GM06990 (cell line): Measurements from ENCODE around the gene PNPLA3.

ENCODE experiments used
- DNase-seq: peaks from one replicate; pipeline ENCODE4 v3.0.0-alpha.2; 2011; ENCODE audit not compliant: insufficient read length; ENCODE audit errors: extremely low read depth
- H3K27me3 ChIP-seq: replicated peaks from 2 replicates; pipeline ENCODE4 v1.6.0; 2011; ENCODE audit warnings: low read length; ENCODE audit not compliant: control insufficient read depth, insufficient read depth
- H3K36me3 ChIP-seq: 2 replicates; pipeline ENCODE4 v1.5.1; 2011; ENCODE audit warnings: low read length; ENCODE audit not compliant: control insufficient read depth, insufficient read depth
- H3K4me3 ChIP-seq: replicated peaks from 2 replicates; pipeline ENCODE4 v1.5.1; 2011; ENCODE audit warnings: low read depth, mild to moderate bottlenecking, control low read depth, low read length
- CTCF ChIP-seq: IDR thresholded peaks from 2 replicates; pipeline ENCODE4 v1.5.1; 2011; ENCODE audit warnings: low read length, control low read depth, mild to moderate bottlenecking, inconsistent platforms; ENCODE audit not compliant: insufficient read depth, poor library complexity, severe bottlenecking

Gene PNPLA3

GRCh38 chr22:43893266-43893665, 30.3 kb upstream of the PNPLA3 start:
- H3K36me3 ChIP-seq = no peaks in the 10 kb centered on the region
- TF ChIP-seq CTCF = no peak
- H3K4me3 ChIP-seq = no peak overlapping the region
- DNase-seq = no peak
- peaks cover 10% of the 10 kb centered on the region for H3K27me3 ChIP-seq

GRCh38 chr22:43894122-43894521, 29.5 kb upstream of the PNPLA3 start:
- no peak for TF ChIP-seq CTCF
- H3K4me3 ChIP-seq = no peak overlapping the region
- no peak for DNase-seq
- H3K36me3 ChIP-seq = no peaks in the 10 kb centered on the region
- H3K27me3 ChIP-seq = peaks cover 10% of the 10 kb centered on the region

GRCh38 chr22:43895986-43896645, 27.5 kb upstream of the PNPLA3 start:
- TF ChIP-seq CTCF = no peak
- no peaks in the 10 kb centered on the region for H3K36me3 ChIP-seq
- H3K27me3 ChIP-seq = peaks cover 6% of the 10 kb centered on the region; the same call in 1 of the 2 replicates
- H3K4me3 ChIP-seq = no peak overlapping the region
- no peak for DNase-seq

- Histone ChIP-seq H3K27me3 (peaks cover 4% of the 10 kb centered on the region), H3K4me3 (no peak overlapping the region), H3K36me3 (no peaks in the 10 kb centered on the region)
- no peak for DNase-seq
- no peak for TF ChIP-seq CTCF
These were observed 25.8 kb upstream of the PNPLA3 start for GRCh38 chr22:43897751-43898261.

GRCh38 chr22:43900206-43900605, 23.4 kb upstream of the PNPLA3 start:
- no peaks in the 10 kb centered on the region for H3K36me3 ChIP-seq
- no peak overlapping the region for H3K4me3 ChIP-seq
- H3K27me3 ChIP-seq = peaks cover 2% of the 10 kb centered on the region
- DNase-seq = no peak
- no peak for TF ChIP-seq CTCF
